HL-60 (cell line): ENCODE measurements around the gene FNDC3B.

Source experiments
- DNase-seq, 2 experiments: peaks; one replicate each; pipeline ENCODE4 v3.0.0-alpha.2; 2010 to 2020; ENCODE audit warnings: low read depth in 1 of 2, low spot score in 1 of 2
- H3K27ac ChIP-seq: fragments of 250-450 bp; sonication (Bioruptor Pico); replicated peaks from 2 replicates; pipeline ENCODE4 v1.5.1; 2020; ENCODE audit warnings: mild to moderate bottlenecking, moderate library complexity
- H3K27me3 ChIP-seq: fragments of 250-450 bp; sonication (Bioruptor Pico); 2 replicates; pipeline ENCODE4 v1.5.1; 2021; ENCODE audit warnings: mild to moderate bottlenecking, moderate library complexity; ENCODE audit not compliant: insufficient read depth, poor library complexity, severe bottlenecking
- H3K4me3 ChIP-seq: replicated peaks from 2 replicates; pipeline ENCODE4 v1.5.1; 2011; ENCODE audit warnings: mild to moderate bottlenecking, control low read depth, low read length; ENCODE audit not compliant: insufficient read depth
- GABPA ChIP-seq: IDR thresholded peaks from 2 replicates; pipeline ENCODE4 v1.6.1; 2012; ENCODE audit warnings: low read depth
- POLR2AphosphoS5 ChIP-seq: IDR thresholded peaks from 2 replicates; pipeline ENCODE4 v1.6.1; 2012; ENCODE audit warnings: low read depth
- SPI1 ChIP-seq: IDR thresholded peaks from 2 replicates; pipeline ENCODE4 v1.6.1; 2012; ENCODE audit warnings: low read depth, mild to moderate bottlenecking, borderline replicate concordance
- TF ChIP-seq, protein P1 (sequence below): IDR thresholded peaks from 2 replicates; pipeline ENCODE4 v1.6.1; 2012; ENCODE audit warnings: low read depth; ENCODE audit not compliant: insufficient replicate concordance
- TF ChIP-seq, protein P2 (sequence below): IDR thresholded peaks from one replicate; pipeline ENCODE4 v1.5.1; 2011; ENCODE audit warnings: low read length, control low read depth, inconsistent platforms; ENCODE audit not compliant: insufficient read depth

FNDC3B gene

DNA sequence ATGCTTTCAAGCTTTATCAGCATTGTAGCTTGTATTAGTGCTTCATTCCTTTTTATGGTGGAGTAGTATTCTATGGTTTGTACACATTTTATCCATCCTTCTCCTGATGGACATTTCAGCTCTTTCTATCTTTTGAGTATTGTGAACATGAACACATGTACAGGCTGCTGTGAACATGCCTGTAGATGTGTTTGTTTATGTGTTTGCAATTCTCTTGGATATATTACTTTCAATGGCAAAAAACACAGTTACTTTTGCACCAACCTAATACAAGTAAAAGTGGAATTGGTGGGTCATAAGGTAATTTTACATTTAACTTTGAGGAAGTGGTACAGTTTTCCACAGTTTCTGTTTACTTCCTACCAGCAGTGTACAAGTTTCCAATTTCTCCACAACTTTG is 180.4 kb downstream of the FNDC3B start:
- Histone ChIP-seq H3K27ac (no peak overlapping the region), H3K27me3 (no peaks in the 10 kb centered on the region), H3K4me3 (no peak overlapping the region)
- TF ChIP-seq, protein P1, sequence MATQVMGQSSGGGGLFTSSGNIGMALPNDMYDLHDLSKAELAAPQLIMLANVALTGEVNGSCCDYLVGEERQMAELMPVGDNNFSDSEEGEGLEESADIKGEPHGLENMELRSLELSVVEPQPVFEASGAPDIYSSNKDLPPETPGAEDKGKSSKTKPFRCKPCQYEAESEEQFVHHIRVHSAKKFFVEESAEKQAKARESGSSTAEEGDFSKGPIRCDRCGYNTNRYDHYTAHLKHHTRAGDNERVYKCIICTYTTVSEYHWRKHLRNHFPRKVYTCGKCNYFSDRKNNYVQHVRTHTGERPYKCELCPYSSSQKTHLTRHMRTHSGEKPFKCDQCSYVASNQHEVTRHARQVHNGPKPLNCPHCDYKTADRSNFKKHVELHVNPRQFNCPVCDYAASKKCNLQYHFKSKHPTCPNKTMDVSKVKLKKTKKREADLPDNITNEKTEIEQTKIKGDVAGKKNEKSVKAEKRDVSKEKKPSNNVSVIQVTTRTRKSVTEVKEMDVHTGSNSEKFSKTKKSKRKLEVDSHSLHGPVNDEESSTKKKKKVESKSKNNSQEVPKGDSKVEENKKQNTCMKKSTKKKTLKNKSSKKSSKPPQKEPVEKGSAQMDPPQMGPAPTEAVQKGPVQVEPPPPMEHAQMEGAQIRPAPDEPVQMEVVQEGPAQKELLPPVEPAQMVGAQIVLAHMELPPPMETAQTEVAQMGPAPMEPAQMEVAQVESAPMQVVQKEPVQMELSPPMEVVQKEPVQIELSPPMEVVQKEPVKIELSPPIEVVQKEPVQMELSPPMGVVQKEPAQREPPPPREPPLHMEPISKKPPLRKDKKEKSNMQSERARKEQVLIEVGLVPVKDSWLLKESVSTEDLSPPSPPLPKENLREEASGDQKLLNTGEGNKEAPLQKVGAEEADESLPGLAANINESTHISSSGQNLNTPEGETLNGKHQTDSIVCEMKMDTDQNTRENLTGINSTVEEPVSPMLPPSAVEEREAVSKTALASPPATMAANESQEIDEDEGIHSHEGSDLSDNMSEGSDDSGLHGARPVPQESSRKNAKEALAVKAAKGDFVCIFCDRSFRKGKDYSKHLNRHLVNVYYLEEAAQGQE: no peak
- TF ChIP-seq SPI1: peak; percentile 56; the same call in 1 of the 2 replicates
- no peak for DNase-seq

DNA sequence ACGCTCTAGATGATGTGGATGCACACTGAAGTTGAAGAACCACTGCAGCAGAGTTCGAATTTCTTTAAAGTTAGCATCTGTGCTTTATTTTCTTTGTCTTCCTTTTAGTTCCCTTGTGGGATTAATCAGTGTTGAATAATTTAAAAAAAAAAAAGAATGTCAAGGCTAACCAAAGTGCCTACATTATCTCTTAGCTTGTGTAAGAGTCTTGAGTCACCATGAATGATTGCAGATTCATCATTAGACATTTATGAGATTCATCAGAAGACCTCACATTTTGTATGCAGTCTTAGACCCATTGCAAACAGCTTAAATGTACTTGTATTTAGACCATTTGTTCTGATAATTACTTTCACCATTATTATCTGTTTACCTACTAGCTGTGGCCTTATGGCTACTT is 182.2 kb downstream of the FNDC3B start:
- no peak for TF ChIP-seq SPI1
- Histone ChIP-seq H3K4me3 (no peak overlapping the region), H3K27me3 (no peaks in the 10 kb centered on the region), H3K27ac (no peak overlapping the region)
- no peak for DNase-seq

DNA sequence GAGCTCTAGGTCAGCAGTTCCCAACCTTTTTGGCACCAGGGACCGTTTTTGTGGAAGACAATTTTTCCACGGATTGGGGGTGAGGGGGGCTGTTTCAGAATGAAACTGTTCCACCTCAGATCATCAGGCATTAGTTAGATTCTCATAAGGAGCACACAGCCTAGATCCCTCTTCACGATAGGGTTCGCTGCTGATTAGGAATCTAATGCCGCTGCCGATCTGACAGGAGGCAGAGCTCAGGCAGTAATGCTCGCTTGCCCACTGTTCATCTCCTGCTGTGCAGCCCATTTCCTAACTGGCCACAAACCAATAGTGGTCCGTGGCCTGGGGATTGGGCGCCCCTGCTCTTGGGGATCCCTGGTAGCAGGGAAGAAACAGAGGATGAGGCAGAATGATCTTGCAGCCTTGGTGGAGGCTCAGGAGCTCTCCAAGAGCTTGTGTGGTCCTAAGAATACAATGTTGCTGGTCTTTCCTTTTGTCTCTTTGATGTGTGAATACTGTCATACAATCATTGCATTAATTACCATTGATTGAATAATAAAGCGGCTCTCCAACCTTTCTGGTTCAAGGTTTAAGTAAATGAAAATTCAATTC is 183.2 kb downstream of the FNDC3B start:
- DNase-seq: no peak
- Histone ChIP-seq H3K27me3 (no peaks in the 10 kb centered on the region), H3K4me3 (no peak overlapping the region), H3K27ac (no peak overlapping the region)
- TF ChIP-seq, protein P2, sequence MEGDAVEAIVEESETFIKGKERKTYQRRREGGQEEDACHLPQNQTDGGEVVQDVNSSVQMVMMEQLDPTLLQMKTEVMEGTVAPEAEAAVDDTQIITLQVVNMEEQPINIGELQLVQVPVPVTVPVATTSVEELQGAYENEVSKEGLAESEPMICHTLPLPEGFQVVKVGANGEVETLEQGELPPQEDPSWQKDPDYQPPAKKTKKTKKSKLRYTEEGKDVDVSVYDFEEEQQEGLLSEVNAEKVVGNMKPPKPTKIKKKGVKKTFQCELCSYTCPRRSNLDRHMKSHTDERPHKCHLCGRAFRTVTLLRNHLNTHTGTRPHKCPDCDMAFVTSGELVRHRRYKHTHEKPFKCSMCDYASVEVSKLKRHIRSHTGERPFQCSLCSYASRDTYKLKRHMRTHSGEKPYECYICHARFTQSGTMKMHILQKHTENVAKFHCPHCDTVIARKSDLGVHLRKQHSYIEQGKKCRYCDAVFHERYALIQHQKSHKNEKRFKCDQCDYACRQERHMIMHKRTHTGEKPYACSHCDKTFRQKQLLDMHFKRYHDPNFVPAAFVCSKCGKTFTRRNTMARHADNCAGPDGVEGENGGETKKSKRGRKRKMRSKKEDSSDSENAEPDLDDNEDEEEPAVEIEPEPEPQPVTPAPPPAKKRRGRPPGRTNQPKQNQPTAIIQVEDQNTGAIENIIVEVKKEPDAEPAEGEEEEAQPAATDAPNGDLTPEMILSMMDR: no peak
- no peak for TF ChIP-seq POLR2AphosphoS5
- TF ChIP-seq SPI1: no peak
- no peak for TF ChIP-seq GABPA
- TF ChIP-seq, protein P1: no peak

DNA sequence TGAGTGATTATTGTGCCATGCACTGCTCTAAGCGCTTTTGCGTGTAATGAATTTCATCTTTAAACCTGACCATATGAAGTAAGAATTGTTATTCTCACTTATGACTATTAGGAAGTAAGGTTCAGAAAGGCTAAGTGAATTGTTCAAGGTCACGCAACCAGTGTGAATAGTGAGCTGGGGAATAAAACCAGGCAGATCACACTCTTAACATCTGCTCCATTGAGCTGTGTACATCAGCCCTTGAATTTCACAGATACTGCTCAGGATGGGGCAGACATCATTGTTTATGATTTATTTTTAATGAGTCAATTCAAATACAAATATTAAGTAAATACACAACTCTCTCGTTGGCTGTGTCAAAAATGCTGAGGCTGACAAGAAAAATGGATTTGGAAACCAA is 184.5 kb downstream of the FNDC3B start:
- Histone ChIP-seq H3K27ac (no peak overlapping the region), H3K4me3 (no peak overlapping the region), H3K27me3 (no peaks in the 10 kb centered on the region)
- no peak for DNase-seq
- TF ChIP-seq GABPA (no peak), POLR2AphosphoS5 (no peak), SPI1 (no peak)
- TF ChIP-seq, protein P2: no peak
- TF ChIP-seq, protein P1: no peak
